Breast epithelium (tissue), 4 donors: Measurements from ENCODE around the gene CACNA1B. TPM values are rescaled to one million over a fixed set of nuclear protein-coding genes. Genes with fewer than 3 reads are reported as not detected.
A peak's percentile ranks its signal among the peaks of the same experiment; 100 is the strongest.

Source experiments
- DNase-seq, 2 donors: peaks; one replicate each; pipeline ENCODE4 v3.0.0-alpha.2; 2019; ENCODE audit warnings: low spot score in 2 of 2
- H3K27ac ChIP-seq, 2 donors: fragments of 200-600 bp; sonication (generic) in 1 of 2; one replicate each; pipeline ENCODE4 v1.5.1; 2016 to 2019; ENCODE audit warnings: mild to moderate bottlenecking in 1 of 2
- H3K27me3 ChIP-seq, 2 donors: fragments of 200-600 bp; sonication (generic) in 1 of 2; one replicate each; pipeline versions ENCODE4 v1.5.1 to v1.6.0; 2017 to 2019; ENCODE audit warnings: control low read depth in 1 of 2, mild to moderate bottlenecking in 1 of 2
- H3K36me3 ChIP-seq: fragments of 200-600 bp; one replicate; pipeline ENCODE4 v1.5.1; 2019
- H3K4me1 ChIP-seq, 2 donors: fragments of 200-600 bp; sonication (generic); one replicate each; pipeline ENCODE4 v1.5.1; 2016 to 2019; ENCODE audit warnings: control low read depth in 1 of 2
- H3K4me3 ChIP-seq, 3 donors: fragments of 200-600 bp; sonication (generic); 1 replicate in 2 of 3; 2 replicates in 1 of 3; pipeline ENCODE4 v1.5.1; 2016 to 2019; ENCODE audit warnings: mild to moderate bottlenecking in 3 of 3, moderate library complexity in 2 of 3
- H3K9me3 ChIP-seq, 2 donors: fragments of 200-600 bp; sonication (generic) in 1 of 2; one replicate each; pipeline ENCODE4 v1.5.1; 2016 to 2019; ENCODE audit warnings: control low read depth in 1 of 2
- POLR2A ChIP-seq: fragments of 450-650 bp; IDR thresholded peaks from one replicate; pipeline ENCODE4 v1.6.1; 2016; ENCODE audit warnings: antibody characterized with exemption, mild to moderate bottlenecking, moderate library complexity
- POLR2AphosphoS5 ChIP-seq, 3 donors: sonication (generic); formaldehyde crosslinking; IDR thresholded peaks; one replicate each; pipeline ENCODE4 v1.6.1; 2017; ENCODE audit warnings: antibody characterized with exemption in 3 of 3
- intact Hi-C: fragments of 100-400 bp; cut with DNase I; formaldehyde crosslinking; loops from one replicate; pipeline ENCODE4 v1.15.1; 2023; ENCODE audit warnings: low total_unique reads
- total RNA-seq, 3 donors: library from RNA; depleted of rRNA; stranded (reverse); fragments of >200 nt; gene quantifications; one replicate each; pipeline ENCODE4 v1.1.0, GENCODE V29; 2016
- TF ChIP-seq, protein P1 (sequence below), 3 donors: fragments of 450-650 bp; IDR thresholded peaks; one replicate each; pipeline ENCODE4 v1.5.1; 2016 to 2017; ENCODE audit warnings: antibody characterized with exemption in 3 of 3, mild to moderate bottlenecking in 3 of 3, moderate library complexity in 3 of 3

CACNA1B gene
- total RNA-seq, 3 donors from 2014 or later: under 0.01 TPM; not detected in 2

DNA sequence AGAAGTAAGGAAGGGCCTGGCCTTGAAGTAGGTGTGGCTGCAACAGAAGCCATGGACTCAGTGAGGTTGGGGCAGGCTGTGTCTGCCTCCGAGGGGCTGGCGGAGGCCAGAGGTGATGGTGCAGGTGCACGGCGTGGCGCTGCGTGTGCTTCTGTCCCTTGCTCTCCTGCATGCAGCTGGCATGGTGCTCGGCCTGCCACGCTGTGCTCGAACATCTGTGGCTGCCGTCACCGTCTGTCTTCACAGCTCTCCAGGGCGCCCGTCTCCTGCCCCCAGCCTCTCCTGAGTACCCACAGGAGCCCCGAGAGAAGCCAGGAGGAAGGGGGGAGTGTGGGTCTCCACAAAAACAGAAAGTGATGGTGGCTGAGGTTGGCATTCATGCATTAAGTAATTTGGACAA is 193.7 kb downstream of the CACNA1B start:
- no peaks in the 10 kb centered on the region for H3K9me3 ChIP-seq
- peaks cover 0 to 15% of the 10 kb centered on the region in 2 donors for H3K27me3 ChIP-seq
- DNase-seq: peak in 1 of 2 donors; percentile 3
- intact Hi-C loops: no loop called here
- H3K4me3 ChIP-seq: no peak overlapping the region
- no peak overlapping the region for H3K27ac ChIP-seq
- H3K36me3 ChIP-seq: no peaks in the 10 kb centered on the region
- H3K4me1 ChIP-seq: no peaks in the 10 kb centered on the region
- no peak for TF ChIP-seq POLR2AphosphoS5 (IDR thresholded peaks at IDR 0.05)

DNA sequence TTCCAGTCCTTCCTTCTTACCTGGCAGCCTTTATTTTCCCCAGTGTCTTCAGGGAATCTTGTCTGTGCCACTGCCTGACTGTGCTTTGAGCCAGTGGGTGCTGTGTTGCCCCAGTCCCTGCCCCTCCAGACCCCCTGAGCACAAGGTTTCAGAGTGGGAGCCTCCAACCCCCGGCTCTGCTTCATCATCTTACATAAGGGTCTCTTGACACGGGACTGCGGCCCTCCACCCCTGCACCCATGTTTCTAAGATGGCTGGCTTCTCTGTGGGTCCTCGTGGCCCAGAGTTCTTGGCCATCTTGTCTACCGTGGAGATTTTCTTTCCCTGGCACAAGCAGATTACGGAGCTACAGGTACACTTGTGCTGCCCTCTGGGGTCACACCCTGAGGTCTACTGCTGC is 194.1 kb downstream of the CACNA1B start:
- no peak overlapping the region for H3K27ac ChIP-seq
- H3K36me3 ChIP-seq: no peaks in the 10 kb centered on the region
- peak in 1 of 2 donors; percentile 7 for DNase-seq
- no peaks in the 10 kb centered on the region for H3K9me3 ChIP-seq
- H3K27me3 ChIP-seq: peaks cover 0 to 15% of the 10 kb centered on the region in 2 donors
- TF ChIP-seq, protein P1, sequence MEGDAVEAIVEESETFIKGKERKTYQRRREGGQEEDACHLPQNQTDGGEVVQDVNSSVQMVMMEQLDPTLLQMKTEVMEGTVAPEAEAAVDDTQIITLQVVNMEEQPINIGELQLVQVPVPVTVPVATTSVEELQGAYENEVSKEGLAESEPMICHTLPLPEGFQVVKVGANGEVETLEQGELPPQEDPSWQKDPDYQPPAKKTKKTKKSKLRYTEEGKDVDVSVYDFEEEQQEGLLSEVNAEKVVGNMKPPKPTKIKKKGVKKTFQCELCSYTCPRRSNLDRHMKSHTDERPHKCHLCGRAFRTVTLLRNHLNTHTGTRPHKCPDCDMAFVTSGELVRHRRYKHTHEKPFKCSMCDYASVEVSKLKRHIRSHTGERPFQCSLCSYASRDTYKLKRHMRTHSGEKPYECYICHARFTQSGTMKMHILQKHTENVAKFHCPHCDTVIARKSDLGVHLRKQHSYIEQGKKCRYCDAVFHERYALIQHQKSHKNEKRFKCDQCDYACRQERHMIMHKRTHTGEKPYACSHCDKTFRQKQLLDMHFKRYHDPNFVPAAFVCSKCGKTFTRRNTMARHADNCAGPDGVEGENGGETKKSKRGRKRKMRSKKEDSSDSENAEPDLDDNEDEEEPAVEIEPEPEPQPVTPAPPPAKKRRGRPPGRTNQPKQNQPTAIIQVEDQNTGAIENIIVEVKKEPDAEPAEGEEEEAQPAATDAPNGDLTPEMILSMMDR (IDR thresholded peaks at IDR 0.05): no peak
- no peak for TF ChIP-seq POLR2AphosphoS5 (IDR thresholded peaks at IDR 0.05)
- no peak for TF ChIP-seq POLR2A
- intact Hi-C loops: no loop called here
- no peak overlapping the region for H3K4me3 ChIP-seq
- no peaks in the 10 kb centered on the region for H3K4me1 ChIP-seq

DNA sequence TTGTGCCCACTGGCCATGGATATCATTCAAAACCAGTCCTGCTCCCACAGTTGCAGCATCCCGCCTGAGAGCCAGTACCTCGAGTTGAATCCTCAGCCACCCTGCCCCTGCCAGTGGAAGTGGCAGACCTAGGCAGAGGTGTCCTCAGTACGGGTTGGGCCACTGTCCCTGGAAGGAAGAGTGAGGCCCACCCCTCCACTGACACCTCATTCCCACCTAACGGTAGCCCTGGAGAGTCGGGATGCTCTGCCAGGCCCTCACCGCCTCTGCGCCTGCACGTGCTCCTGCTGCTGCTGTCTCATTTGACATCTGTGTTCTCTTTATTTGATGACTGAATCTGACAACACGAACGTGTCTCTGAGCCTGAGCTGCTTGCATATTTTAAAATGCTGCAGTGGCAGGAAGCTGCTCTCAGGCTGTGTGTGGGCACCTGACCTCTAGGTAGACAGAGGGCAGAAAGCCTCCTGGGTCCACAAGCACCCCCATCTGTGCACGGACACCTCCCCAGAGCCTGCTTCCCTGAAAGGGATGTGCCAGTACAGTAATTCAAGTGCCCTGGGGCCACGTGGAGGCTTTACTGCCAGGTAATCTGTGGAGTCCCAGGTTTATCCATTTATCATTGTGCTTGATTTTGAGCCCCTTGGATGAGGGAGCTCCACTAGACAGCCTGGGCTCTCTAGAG is 194.7 kb downstream of the CACNA1B start:
- H3K27me3 ChIP-seq: peaks cover 0 to 15% of the 10 kb centered on the region in 2 donors
- peak in 1 of 2 donors; percentile 10 for DNase-seq
- no peaks in the 10 kb centered on the region for H3K36me3 ChIP-seq
- H3K9me3 ChIP-seq: no peaks in the 10 kb centered on the region
- H3K4me3 ChIP-seq: no peak overlapping the region
- no peak overlapping the region for H3K27ac ChIP-seq
- H3K4me1 ChIP-seq: no peaks in the 10 kb centered on the region
- intact Hi-C loops: no loop called here
- TF ChIP-seq, protein P1 (IDR thresholded peaks at IDR 0.05): no peak

DNA sequence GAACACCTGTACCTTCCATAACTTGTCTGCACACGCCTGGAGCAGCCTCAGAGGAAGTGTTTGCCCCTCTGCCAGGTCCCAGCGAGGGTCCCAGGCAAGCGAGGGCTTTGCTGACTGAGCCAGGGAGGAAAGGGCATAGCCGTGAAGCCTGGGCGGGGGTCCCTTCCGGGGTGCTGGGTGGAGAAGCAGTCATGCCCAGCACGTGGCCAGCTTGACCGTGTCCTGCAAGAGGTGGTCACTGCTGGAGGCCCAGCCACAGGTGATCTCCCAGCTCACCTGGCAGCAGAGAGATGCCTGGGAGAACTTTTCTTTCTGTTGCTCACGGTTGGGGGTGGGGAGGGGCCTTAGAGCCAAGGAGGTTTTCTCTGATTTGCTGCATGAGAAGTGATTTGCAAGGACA is 195.3 kb downstream of the CACNA1B start:
- H3K9me3 ChIP-seq: no peaks in the 10 kb centered on the region
- peaks cover 0 to 17% of the 10 kb centered on the region in 2 donors for H3K27me3 ChIP-seq
- H3K36me3 ChIP-seq: no peaks in the 10 kb centered on the region
- no peak overlapping the region for H3K4me3 ChIP-seq
- peak in 1 of 2 donors; percentile 10 for DNase-seq
- H3K27ac ChIP-seq: no peak overlapping the region
- TF ChIP-seq, protein P1 (IDR thresholded peaks at IDR 0.05): no peak
- TF ChIP-seq POLR2A (no peak), POLR2AphosphoS5 (IDR thresholded peaks at IDR 0.05) (no peak)
- no peaks in the 10 kb centered on the region for H3K4me1 ChIP-seq
- intact Hi-C loops: no loop called here

GRCh38 chr9:138073408-138073807 is 195.8 kb downstream of the CACNA1B start:
- H3K27ac ChIP-seq: no peak overlapping the region
- no peak overlapping the region for H3K4me3 ChIP-seq
- intact Hi-C loops: no loop called here
- H3K27me3 ChIP-seq: peaks cover 0 to 22% of the 10 kb centered on the region in 2 donors
- TF ChIP-seq, protein P1 (IDR thresholded peaks at IDR 0.05): no peak
- no peak for TF ChIP-seq POLR2A
- no peak for TF ChIP-seq POLR2AphosphoS5 (IDR thresholded peaks at IDR 0.05)
- no peaks in the 10 kb centered on the region for H3K9me3 ChIP-seq
- no peaks in the 10 kb centered on the region for H3K36me3 ChIP-seq
- no peaks in the 10 kb centered on the region for H3K4me1 ChIP-seq
- no peak for DNase-seq
